Activated T-helper 2 cell treated with anti-CD3 and anti-CD28 coated beads, Interferon-gamma antibody, Interleukin-2, Interleukin-4, amounts not matched to agents 10 μg/mL and 5 μg/mL and 100 μg/mL, durations not matched to agents 14 hours and 24 hours and 36 hours (primary cell): ENCODE data around the gene ASB9. TPM values are rescaled to one million over a fixed set of nuclear protein-coding genes. Genes with fewer than 3 reads are reported as not detected.

Experiments
- DNase-seq: peaks from one replicate; pipeline ENCODE4 v3.0.0; 2021; ENCODE audit warnings: low spot score
- H3K27ac Mint-ChIP-seq: one replicate; pipeline ENCODE4 v1.8.0; 2021; ENCODE audit warnings: mixed read lengths
- H3K27me3 Mint-ChIP-seq: one replicate; pipeline ENCODE4 v1.8.0; 2021; ENCODE audit warnings: low read depth, mixed read lengths
- H3K36me3 Mint-ChIP-seq: one replicate; pipeline ENCODE4 v1.8.0; 2021; ENCODE audit warnings: low read depth, mixed read lengths
- H3K4me1 Mint-ChIP-seq: one replicate; pipeline ENCODE4 v1.8.0; 2021; ENCODE audit warnings: low read depth, mixed read lengths
- H3K4me3 Mint-ChIP-seq: one replicate; pipeline ENCODE4 v1.8.0; 2021; ENCODE audit warnings: low read depth, mild to moderate bottlenecking, moderate library complexity, mixed read lengths
- H3K9me3 Mint-ChIP-seq: one replicate; pipeline ENCODE4 v1.8.0; 2021; ENCODE audit warnings: mixed read lengths
- intact Hi-C: fragments of 100-400 bp; cut with micrococcal nuclease; formaldehyde crosslinking; loops from one replicate; pipeline ENCODE4 v1.15.1; 2023
- total RNA-seq: library from RNA; stranded (reverse); gene quantifications from 2 replicates; pipeline ENCODE4 v1.2.3, GENCODE V29; 2022

Gene ASB9
- total RNA-seq, 1 donor from 2014 or later: 0.78 TPM

DNA sequence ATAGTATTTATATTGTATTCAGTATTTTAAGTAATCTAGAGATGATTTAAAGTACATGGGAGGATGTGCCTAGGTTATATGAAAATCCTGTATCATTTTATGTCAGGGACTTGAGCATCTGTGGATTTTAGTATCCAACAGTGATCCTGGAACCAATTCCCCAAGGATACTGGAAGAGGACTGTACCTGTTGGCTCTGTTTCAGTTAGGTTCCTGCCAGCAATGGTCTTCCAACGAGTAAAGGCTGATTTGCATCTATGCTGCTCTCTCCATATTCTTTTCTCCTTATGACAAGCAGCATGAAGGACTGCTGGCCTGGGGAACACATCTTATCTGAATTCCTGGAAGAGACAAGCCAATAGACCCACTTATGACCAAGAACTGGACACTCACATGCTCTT, 34.9 kb downstream of the ASB9 start:
- no peak for DNase-seq
- Mint-ChIP-seq H3K27ac (no peak overlapping the region), H3K4me3 (no peak overlapping the region), H3K36me3 (no peaks in the 10 kb centered on the region), H3K9me3 (no peaks in the 10 kb centered on the region), H3K27me3 (peaks cover 8% of the 10 kb centered on the region), H3K4me1 (no peaks in the 10 kb centered on the region)
- intact Hi-C loops: no loop called here

DNA sequence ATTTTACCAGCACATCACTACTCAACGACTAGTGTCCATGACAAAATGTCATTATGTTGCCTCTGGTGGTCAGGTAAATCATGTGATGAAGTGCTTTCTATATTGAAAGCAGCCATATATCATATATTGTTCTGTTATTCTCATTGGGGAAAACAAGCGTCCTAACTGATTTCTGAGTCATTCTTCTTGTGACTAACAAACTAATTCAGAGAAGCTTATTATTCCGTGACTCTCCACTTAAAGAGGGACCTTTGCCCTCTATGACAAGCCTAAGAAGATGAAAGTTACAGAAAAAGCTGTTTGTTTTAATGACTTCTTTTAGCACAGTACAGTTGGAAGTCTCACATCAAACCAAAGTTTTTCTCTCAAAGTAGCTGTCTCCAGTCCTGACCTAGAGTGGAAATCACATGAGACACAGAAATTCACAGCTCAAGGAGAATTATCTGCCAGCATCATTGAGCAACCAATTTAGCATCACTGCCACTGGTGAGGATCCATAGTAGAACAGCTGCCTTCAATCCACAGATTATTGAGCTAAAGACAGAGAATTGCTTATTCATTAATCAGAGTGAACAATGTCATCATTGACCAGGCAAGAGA, 36.4 kb downstream of the ASB9 start:
- Mint-ChIP-seq H3K4me3 (no peak overlapping the region), H3K9me3 (no peaks in the 10 kb centered on the region), H3K27me3 (peaks cover 8% of the 10 kb centered on the region), H3K27ac (no peak overlapping the region), H3K36me3 (no peaks in the 10 kb centered on the region), H3K4me1 (no peaks in the 10 kb centered on the region)
- DNase-seq: no peak
- intact Hi-C loops: no loop called here

DNA sequence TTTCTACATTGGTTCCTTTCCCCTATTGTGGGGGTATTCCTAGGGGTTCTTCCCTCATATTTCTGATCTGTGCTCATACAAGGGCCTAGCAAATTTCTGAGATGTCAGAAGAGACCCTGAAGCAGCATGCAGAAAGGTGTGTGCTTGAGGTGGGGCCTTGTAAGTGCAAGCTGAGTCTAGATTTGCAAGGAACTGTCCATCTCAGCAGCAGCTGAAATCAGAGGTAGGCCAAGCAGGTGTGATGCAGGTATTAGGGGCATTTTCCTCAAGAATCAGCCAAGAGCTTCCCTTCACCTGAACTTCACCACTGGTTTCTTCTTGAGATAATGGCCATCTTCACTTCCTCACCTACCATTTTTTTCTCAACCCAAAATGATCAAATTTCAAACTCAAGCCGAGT, 45.1 kb downstream of the ASB9 start:
- no peak overlapping the region for H3K27ac Mint-ChIP-seq
- peaks cover 5% of the 10 kb centered on the region for H3K27me3 Mint-ChIP-seq
- H3K4me3 Mint-ChIP-seq: no peak overlapping the region
- H3K9me3 Mint-ChIP-seq: no peaks in the 10 kb centered on the region
- H3K4me1 Mint-ChIP-seq: no peaks in the 10 kb centered on the region
- no peak for DNase-seq
- H3K36me3 Mint-ChIP-seq: no peaks in the 10 kb centered on the region
- intact Hi-C loops: no loop called here

DNA sequence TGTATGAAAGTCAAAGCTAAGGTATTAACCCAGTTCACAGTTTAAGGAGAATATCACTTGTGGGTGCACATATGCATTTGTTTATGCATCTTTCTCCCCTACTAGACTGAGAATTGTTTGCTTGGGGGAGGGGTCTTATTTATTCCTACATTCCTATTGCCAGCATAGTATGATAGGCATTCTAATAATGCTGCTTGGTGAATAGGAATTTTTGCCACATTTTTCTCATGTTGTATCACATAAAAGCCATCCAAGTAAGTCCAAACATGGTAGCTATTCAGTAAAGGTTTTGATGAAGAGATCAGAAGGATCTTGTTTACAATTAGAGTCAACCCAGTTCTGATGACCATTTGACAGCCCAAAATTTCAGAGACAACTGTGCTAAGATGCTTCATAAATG, 48.6 kb downstream of the ASB9 start:
- H3K4me3 Mint-ChIP-seq: no peak overlapping the region
- no peaks in the 10 kb centered on the region for H3K9me3 Mint-ChIP-seq
- no peaks in the 10 kb centered on the region for H3K36me3 Mint-ChIP-seq
- no peak overlapping the region for H3K27ac Mint-ChIP-seq
- DNase-seq: no peak
- no peaks in the 10 kb centered on the region for H3K4me1 Mint-ChIP-seq
- H3K27me3 Mint-ChIP-seq: peaks cover 5% of the 10 kb centered on the region
- intact Hi-C loops: no loop called here

GRCh38 chrX:15217161-15217560, 52.7 kb downstream of the ASB9 start:
- DNase-seq: no peak
- no peaks in the 10 kb centered on the region for H3K4me1 Mint-ChIP-seq
- H3K9me3 Mint-ChIP-seq: no peaks in the 10 kb centered on the region
- H3K27ac Mint-ChIP-seq: no peak overlapping the region
- intact Hi-C loops: no loop called here
- peaks cover 16% of the 10 kb centered on the region for H3K27me3 Mint-ChIP-seq
- no peaks in the 10 kb centered on the region for H3K36me3 Mint-ChIP-seq
- no peak overlapping the region for H3K4me3 Mint-ChIP-seq

DNA sequence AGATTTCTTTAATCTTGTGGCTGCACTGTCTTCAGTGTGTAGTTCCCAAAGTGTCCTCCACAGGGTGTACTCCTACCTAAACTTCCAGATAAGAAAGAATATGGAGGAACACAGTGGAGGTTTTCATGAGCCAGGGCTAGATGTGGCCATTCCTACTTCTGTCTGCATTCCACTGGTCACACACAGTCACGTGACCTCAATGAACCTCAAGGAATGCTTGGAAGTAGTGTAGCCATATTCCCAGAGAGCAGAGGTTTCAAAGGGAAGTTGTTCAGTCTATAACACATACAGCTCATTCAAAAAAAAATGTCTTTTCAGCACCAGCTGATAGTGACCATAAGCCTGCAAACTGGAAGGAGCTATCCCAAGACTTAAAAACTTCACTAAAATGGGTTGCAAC, 53.6 kb downstream of the ASB9 start:
- Mint-ChIP-seq H3K27ac (no peak overlapping the region), H3K4me1 (no peaks in the 10 kb centered on the region), H3K9me3 (no peaks in the 10 kb centered on the region), H3K36me3 (no peaks in the 10 kb centered on the region), H3K4me3 (no peak overlapping the region), H3K27me3 (peaks cover 16% of the 10 kb centered on the region)
- intact Hi-C loops: no loop called here
- DNase-seq: no peak

GRCh38 chrX:15215366-15215765, 54.5 kb downstream of the ASB9 start:
- Mint-ChIP-seq H3K36me3 (no peaks in the 10 kb centered on the region), H3K27me3 (peaks cover 14% of the 10 kb centered on the region), H3K4me1 (no peaks in the 10 kb centered on the region), H3K9me3 (no peaks in the 10 kb centered on the region), H3K4me3 (no peak overlapping the region), H3K27ac (no peak overlapping the region)
- DNase-seq: no peak
- intact Hi-C loops: no loop called here

DNA sequence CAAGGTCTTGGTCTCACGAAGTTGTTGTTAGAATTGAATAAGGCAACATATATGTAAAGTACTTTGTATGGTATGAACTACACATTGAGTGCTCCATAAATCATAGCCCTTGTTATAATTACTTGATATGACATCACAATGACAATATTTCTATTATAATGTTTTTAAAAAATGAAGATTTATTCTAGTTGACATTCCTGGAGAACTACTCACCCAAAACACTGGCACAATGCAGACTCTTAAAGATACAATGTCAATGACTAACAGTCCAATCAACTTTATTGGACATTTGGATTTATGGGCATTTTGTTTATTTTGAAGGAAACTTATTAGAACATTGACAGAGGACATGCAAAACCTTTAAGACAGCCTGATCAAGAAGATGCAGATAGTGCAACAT, 55.3 kb downstream of the ASB9 start:
- Mint-ChIP-seq H3K4me3 (no peak overlapping the region), H3K27me3 (peaks cover 17% of the 10 kb centered on the region), H3K36me3 (no peaks in the 10 kb centered on the region), H3K4me1 (no peaks in the 10 kb centered on the region), H3K9me3 (no peaks in the 10 kb centered on the region), H3K27ac (no peak overlapping the region)
- intact Hi-C loops: no loop called here
- no peak for DNase-seq

GRCh38 chrX:15209096-15209495, 60.8 kb downstream of the ASB9 start:
- DNase-seq: no peak
- intact Hi-C loops: no loop called here
- Mint-ChIP-seq H3K27me3 (peaks cover 14% of the 10 kb centered on the region), H3K36me3 (no peaks in the 10 kb centered on the region), H3K9me3 (no peaks in the 10 kb centered on the region), H3K4me1 (peaks cover 11% of the 10 kb centered on the region), H3K27ac (no peak overlapping the region), H3K4me3 (no peak overlapping the region)

GRCh38 chrX:15207994-15208393, 61.9 kb downstream of the ASB9 start:
- Mint-ChIP-seq H3K36me3 (peaks cover 3% of the 10 kb centered on the region), H3K27ac (no peak overlapping the region), H3K27me3 (peaks cover 9% of the 10 kb centered on the region), H3K4me3 (no peak overlapping the region), H3K4me1 (peaks cover 19% of the 10 kb centered on the region), H3K9me3 (no peaks in the 10 kb centered on the region)
- intact Hi-C loops: no loop called here
- DNase-seq: no peak

DNA sequence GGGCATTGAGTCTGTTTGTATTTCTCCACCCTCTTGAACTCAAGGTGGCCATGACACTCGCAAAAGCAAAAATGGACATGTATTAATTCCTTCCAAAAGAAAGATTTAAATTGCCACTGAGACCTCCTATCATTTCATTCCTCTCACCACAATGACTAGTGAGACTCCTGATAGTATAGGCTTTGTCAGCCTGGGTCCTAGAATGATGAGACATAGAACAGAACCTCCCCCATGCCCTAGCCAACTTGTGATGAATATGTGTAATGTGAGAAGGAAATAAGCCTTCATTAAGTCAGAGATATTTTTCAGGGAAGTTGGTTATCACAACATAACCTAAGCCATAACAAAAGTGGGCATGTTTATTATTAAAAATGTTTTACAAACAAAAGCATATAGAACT, 62.5 kb downstream of the ASB9 start:
- Mint-ChIP-seq H3K27ac (no peak overlapping the region), H3K4me1 (peaks cover 25% of the 10 kb centered on the region), H3K9me3 (no peaks in the 10 kb centered on the region), H3K4me3 (no peak overlapping the region), H3K27me3 (peaks cover 7% of the 10 kb centered on the region), H3K36me3 (peaks cover 3% of the 10 kb centered on the region)
- intact Hi-C loops: no loop called here
- DNase-seq: no peak

DNA sequence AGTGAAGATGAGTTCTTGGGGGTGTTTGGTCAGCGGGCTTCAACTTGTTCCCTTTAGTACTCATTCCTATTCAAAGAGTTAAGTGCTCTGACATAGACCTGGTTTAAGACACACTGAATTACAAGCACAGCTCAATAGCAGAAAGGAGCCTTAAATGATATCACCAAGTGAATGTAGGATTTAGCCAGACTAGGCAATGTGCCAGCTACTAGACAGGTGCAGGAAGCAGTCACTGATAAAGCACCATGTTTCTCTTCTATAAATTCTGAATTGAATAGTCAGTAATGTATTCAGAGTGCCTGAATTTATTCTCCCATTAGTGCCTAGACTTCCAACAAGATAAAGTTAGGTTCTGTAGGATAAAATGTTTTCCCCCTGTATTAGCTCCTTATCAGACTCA, 63.6 kb downstream of the ASB9 start:
- no peak for DNase-seq
- Mint-ChIP-seq H3K4me3 (no peak overlapping the region), H3K36me3 (peaks cover 4% of the 10 kb centered on the region), H3K27me3 (peaks cover 10% of the 10 kb centered on the region), H3K9me3 (peaks cover 3% of the 10 kb centered on the region), H3K27ac (no peak overlapping the region), H3K4me1 (peaks cover 29% of the 10 kb centered on the region)
- intact Hi-C loops: no loop called here

GRCh38 chrX:15204130-15204751, 65.6 kb downstream of the ASB9 start:
- no peak overlapping the region for H3K4me3 Mint-ChIP-seq
- DNase-seq: no peak
- H3K27me3 Mint-ChIP-seq: peaks cover 12% of the 10 kb centered on the region
- peak overlapping the region; percentile 17 for H3K27ac Mint-ChIP-seq
- peaks cover 6% of the 10 kb centered on the region for H3K36me3 Mint-ChIP-seq
- intact Hi-C loops: loop anchor here (1.0 to 5.0 kb wide), 6 partner anchors 45 to 1632 kb away; partner anchors contain the start of genes FANCB, GEMIN8 and MOSPD2
- H3K4me1 Mint-ChIP-seq: peaks cover 30% of the 10 kb centered on the region
- H3K9me3 Mint-ChIP-seq: peaks cover 4% of the 10 kb centered on the region
